IPS-18a (cell line): ENCODE measurements around the gene SH3PXD2A.

Experiments
- H3K27ac ChIP-seq: one replicate; pipeline ENCODE4 v1.5.1; 2013; ENCODE audit warnings: low read length
- H3K27me3 ChIP-seq: one replicate; pipeline ENCODE4 v1.6.1; 2013; ENCODE audit warnings: mild to moderate bottlenecking, low read length; ENCODE audit not compliant: control insufficient read depth, insufficient read depth
- H3K36me3 ChIP-seq: one replicate; pipeline ENCODE4 v1.6.1; 2013; ENCODE audit warnings: low read depth, low read length; ENCODE audit not compliant: control insufficient read depth
- H3K4me1 ChIP-seq: one replicate; pipeline ENCODE4 v1.6.1; 2013; ENCODE audit warnings: low read depth, low read length; ENCODE audit not compliant: control insufficient read depth
- H3K4me3 ChIP-seq: one replicate; pipeline ENCODE4 v1.5.1; 2013; ENCODE audit warnings: low read length
- H3K9ac ChIP-seq: one replicate; pipeline ENCODE4 v1.6.1; 2013; ENCODE audit warnings: mild to moderate bottlenecking, low read length, moderate library complexity
- H3K9me3 ChIP-seq: one replicate; pipeline ENCODE4 v1.6.1; 2013; ENCODE audit warnings: low read depth, low read length; ENCODE audit not compliant: control insufficient read depth

Gene SH3PXD2A

DNA sequence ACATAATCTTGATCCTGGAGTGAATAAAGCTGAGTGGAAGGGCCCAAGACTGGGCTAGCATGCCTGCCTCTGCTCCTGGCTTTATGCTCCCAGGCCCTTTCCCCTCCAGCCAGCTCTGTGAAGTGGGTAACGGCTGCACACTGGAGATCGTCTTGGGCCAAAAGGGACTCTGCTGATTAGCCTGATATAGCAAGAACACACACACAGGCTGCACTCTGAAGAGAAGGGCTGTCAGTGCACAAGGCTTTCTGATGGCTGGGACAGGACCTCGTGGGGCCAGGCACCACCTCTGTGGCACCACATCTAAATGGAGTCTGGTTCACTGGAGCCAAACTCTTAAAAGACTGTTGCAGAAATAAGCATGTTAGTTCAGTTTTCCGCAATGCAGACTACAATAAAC is 200.5 kb downstream of the SH3PXD2A start:
- Histone ChIP-seq H3K36me3 (no peaks in the 10 kb centered on the region), H3K9me3 (no peaks in the 10 kb centered on the region), H3K9ac (no peak overlapping the region), H3K4me1 (peaks cover 9% of the 10 kb centered on the region), H3K27ac (no peak overlapping the region), H3K4me3 (no peak overlapping the region), H3K27me3 (no peaks in the 10 kb centered on the region)

DNA sequence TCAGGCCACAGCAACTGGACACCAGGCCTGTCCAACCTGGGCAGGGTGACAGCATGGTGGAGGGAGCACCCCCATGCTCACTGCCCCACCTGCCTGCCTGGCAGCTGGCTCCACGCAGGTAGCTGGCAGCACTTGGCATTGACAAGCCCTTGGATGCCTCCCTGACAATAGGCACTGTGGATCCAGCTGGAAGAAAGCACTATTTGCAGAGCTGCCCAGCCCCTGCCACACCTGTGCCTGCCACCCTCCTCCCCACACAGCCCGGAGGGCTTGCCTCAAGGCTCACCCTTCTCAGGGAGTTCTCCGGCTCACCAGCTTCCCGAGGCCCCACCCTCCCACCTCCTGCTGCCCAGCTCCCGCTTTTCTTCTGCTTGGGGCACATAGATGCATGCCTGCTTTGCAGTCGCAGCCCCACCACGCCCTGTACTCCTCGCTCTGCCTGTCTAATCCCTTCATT is 201.8 kb downstream of the SH3PXD2A start:
- Histone ChIP-seq H3K4me1 (peaks cover 9% of the 10 kb centered on the region), H3K36me3 (no peaks in the 10 kb centered on the region), H3K9ac (no peak overlapping the region), H3K27me3 (no peaks in the 10 kb centered on the region), H3K9me3 (no peaks in the 10 kb centered on the region), H3K4me3 (no peak overlapping the region), H3K27ac (no peak overlapping the region)

DNA sequence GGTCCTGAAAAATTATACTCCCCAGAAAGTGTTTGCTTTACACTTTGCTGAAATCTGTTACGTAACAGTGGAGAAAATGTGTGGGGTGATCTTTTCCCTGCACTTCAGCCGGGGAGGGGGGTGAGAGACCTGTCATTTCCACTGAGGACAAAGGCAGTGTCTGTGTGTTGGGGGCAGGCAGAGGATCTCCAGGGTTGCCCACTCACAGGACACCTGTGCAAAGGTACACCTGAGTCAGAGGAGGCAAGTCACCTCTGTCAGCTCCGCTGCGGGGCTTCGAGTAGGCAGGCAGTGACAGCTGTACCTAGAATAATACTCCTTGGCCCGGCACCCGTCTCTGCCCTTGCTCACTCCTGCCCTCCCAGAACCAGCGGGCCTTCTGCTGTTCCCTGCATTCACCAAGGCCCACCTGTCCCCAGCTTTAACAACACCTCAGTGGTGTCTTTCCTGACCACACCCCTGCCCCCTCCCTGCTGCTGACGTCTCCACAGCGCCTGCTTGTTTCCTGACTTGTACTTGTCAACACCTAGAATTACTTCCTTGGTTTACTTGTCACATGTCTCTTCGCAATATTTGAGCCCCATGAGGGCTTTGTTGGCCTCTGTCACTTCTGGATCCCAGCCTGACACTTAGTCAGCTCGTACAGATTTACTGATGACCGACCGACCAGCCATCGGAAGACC is 202.6 kb downstream of the SH3PXD2A start:
- Histone ChIP-seq H3K4me1 (peaks cover 10% of the 10 kb centered on the region), H3K9me3 (no peaks in the 10 kb centered on the region), H3K27ac (no peak overlapping the region), H3K9ac (no peak overlapping the region), H3K4me3 (no peak overlapping the region), H3K36me3 (no peaks in the 10 kb centered on the region), H3K27me3 (no peaks in the 10 kb centered on the region)

DNA sequence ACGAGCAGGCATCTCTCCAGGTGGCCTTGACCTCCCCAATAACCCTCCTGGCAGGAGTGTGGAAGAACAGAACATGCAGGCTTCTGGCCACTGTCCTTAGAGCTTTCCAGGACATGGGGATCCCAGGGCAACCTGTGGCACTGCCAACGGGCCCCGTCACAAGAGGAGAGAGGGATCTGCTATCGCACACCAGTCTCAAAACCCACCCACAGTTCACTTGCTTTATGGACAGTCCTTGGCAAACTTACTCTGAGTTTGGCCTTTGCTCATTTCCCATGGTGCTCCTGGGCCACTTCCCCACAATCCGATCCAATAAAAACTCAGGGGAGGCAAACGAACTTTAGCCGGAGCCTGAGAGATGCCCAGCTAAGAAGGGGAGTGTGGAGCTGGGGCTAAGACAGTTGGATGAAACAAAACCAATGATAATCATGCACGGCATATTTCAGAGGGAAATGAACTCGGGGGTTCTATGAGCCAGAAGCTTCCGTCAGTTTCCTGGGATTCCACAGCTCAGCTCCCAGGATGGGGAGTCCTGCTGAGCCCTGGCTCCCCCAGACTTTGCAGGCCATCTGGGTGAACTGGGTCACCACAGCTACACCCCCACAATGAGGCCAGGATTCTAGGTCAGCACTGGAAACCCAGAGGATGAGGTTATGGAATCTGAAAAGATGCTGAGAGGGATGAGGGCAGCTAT is 203.4 kb downstream of the SH3PXD2A start:
- no peaks in the 10 kb centered on the region for H3K9me3 ChIP-seq
- no peak overlapping the region for H3K9ac ChIP-seq
- no peak overlapping the region for H3K27ac ChIP-seq
- no peak overlapping the region for H3K4me3 ChIP-seq
- H3K36me3 ChIP-seq, result no peaks in the 10 kb centered on the region
- H3K27me3 ChIP-seq, result no peaks in the 10 kb centered on the region
- H3K4me1 ChIP-seq, result peaks cover 10% of the 10 kb centered on the region

DNA sequence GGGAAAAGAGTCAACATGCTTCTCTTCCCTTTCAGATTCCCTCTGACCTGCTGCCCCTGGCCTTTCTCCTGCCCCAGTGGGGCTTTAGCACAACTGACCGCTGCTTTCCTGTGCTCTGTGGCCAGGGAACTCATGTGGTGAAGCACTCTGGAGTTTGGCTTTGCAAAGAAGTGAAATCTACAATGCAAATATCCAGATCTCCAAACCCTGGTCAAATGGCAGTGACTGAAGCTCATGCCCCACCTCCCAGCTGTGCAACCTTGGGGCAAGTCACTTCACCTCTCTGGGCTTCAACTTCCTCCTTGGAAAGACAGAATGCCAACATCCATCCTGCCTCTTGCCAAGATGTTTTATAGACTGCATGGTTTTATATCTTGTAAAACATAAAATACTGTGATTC is 204.0 kb downstream of the SH3PXD2A start:
- no peaks in the 10 kb centered on the region for H3K36me3 ChIP-seq
- H3K27ac ChIP-seq, result no peak overlapping the region
- H3K9me3 ChIP-seq, result no peaks in the 10 kb centered on the region
- no peaks in the 10 kb centered on the region for H3K27me3 ChIP-seq
- H3K4me1 ChIP-seq, result peaks cover 10% of the 10 kb centered on the region
- H3K4me3 ChIP-seq, result no peak overlapping the region
- no peak overlapping the region for H3K9ac ChIP-seq

DNA sequence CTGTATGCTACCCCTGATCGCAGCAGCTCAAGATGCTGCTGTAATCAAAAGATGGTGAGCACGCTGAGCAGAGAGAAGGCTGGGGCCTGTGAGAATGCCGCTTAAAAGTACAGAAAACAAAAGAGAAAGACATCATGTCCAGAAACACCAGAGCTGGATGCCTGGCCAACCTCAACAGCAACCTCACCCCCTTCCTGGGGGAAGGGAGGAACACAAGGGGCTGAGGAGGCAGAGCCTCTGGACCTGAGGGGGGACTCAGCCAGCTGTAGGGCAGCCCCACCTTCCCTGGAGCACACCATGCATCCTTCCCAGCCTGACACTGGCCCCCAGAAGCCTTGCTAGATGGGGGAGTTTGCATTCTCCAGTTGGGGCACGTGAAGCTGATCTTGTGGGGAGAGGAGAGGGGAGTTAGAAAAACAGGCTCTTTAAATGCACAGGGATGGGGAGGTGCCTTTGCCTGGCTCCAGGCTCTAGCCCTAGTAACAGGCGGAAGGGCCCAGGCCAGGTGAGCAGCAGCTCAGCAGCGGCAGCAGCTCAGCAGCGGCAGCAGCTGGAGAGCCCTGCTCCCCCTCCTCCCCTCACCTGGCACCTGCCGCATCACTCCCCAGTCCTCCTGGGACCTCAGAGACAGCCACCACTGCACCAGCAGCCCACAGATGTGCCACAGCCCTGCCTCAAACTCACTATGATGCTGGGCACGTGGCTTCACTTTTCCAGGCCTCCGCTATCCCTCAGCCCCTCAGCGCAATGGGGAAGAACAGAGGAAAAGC is 205.5 kb downstream of the SH3PXD2A start:
- Histone ChIP-seq H3K9me3 (no peaks in the 10 kb centered on the region), H3K27ac (no peak overlapping the region), H3K9ac (no peak overlapping the region), H3K4me1 (peaks cover 10% of the 10 kb centered on the region), H3K4me3 (no peak overlapping the region), H3K36me3 (no peaks in the 10 kb centered on the region), H3K27me3 (no peaks in the 10 kb centered on the region)

DNA sequence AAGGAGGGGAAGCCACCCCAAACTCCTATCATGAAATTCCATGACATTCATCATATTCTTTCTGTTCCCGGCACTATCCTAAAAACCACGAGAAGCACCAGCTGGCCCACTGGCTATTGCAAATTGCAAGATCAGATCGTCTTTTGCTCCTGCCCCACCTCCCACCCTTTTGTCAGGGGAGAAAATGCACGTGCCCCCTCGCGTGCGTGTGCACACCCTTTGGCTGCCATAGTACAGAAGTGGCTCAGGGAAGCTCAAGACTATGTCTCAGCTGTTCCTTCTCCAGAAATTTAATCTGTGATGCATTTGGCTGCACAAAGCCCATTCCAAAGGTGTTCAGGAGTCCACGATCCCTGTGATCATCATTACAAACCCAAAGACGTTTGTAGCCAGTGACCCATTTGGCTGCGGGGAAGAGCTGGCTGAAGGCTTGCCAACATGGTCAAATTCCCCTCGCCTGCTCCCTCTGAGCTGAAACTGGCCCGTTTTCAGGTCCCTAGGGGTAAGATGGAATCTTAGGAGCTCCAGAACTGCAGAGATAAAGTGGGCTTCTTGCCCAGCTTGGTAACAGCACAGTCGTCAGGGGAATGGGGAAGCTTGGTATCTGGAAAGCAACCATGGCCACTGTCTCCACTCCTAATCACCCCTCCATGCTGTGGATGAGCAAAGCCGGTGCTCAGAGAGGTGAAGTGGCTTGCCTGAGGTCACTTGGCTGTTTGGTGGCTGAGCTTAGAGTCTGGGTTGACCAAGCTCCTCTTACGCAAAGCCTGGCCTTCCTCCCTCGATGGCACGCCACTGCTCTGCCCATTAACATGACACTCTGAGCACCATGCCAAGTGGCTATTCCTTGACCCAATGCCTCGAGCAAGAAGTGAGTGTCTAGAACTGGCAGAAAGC is 206.5 kb downstream of the SH3PXD2A start:
- Histone ChIP-seq H3K27ac (no peak overlapping the region), H3K9me3 (no peaks in the 10 kb centered on the region)

DNA sequence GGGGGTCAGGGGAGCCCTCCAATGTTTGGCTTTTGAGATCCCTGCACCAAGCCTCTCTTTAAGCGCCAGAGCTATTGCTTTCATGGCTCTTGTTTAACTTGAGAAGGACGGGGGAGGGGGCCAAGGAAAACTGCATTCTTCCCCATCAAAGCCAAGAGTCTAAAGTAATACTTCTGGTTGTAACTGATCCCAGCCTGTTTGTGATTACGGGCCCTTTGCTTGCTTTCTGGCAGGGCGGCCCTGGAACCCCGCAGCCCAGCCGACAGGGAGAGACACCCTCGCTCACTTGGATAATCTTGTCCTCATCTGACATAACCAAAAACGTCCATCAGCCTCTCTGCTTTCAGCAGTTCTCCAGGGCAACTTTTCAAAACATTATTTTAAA is 207.1 kb downstream of the SH3PXD2A start:
- no peak overlapping the region for H3K4me3 ChIP-seq
- H3K27me3 ChIP-seq, result no peaks in the 10 kb centered on the region
- H3K9ac ChIP-seq, result no peak overlapping the region
- no peaks in the 10 kb centered on the region for H3K9me3 ChIP-seq
- no peak overlapping the region for H3K27ac ChIP-seq
- no peaks in the 10 kb centered on the region for H3K36me3 ChIP-seq
- H3K4me1 ChIP-seq, result peaks cover 10% of the 10 kb centered on the region

More for the DNA sequence above, 206.5 kb downstream of the SH3PXD2A start:
- no peak overlapping the region for H3K9ac ChIP-seq
- H3K36me3 ChIP-seq, result no peaks in the 10 kb centered on the region
- H3K4me1 ChIP-seq, result peaks cover 10% of the 10 kb centered on the region
- no peaks in the 10 kb centered on the region for H3K27me3 ChIP-seq
- no peak overlapping the region for H3K4me3 ChIP-seq

DNA sequence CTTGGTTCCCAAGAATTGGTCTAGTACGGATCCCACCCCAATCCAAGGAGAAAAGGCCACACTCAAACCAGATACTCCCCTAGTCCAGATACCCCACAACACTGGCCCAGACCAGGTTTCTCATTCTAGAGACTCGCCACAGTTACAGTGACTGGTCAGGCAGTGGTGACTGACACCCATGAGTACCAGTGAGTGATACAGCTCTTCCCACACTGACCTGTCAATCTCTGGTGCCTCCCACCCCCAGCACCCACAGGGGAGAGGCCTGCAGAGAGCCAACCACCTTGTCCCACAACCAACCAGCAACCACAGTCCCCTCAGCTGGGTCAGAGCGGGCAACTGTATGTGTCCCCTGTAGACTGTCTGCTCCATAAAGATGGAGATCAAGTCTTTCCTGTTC is 209.1 kb downstream of the SH3PXD2A start:
- H3K36me3 ChIP-seq, result no peaks in the 10 kb centered on the region
- peaks cover 10% of the 10 kb centered on the region for H3K4me1 ChIP-seq
- no peak overlapping the region for H3K9ac ChIP-seq
- H3K9me3 ChIP-seq, result no peaks in the 10 kb centered on the region
- H3K27ac ChIP-seq, result no peak overlapping the region
- H3K4me3 ChIP-seq, result no peak overlapping the region
- H3K27me3 ChIP-seq, result no peaks in the 10 kb centered on the region

DNA sequence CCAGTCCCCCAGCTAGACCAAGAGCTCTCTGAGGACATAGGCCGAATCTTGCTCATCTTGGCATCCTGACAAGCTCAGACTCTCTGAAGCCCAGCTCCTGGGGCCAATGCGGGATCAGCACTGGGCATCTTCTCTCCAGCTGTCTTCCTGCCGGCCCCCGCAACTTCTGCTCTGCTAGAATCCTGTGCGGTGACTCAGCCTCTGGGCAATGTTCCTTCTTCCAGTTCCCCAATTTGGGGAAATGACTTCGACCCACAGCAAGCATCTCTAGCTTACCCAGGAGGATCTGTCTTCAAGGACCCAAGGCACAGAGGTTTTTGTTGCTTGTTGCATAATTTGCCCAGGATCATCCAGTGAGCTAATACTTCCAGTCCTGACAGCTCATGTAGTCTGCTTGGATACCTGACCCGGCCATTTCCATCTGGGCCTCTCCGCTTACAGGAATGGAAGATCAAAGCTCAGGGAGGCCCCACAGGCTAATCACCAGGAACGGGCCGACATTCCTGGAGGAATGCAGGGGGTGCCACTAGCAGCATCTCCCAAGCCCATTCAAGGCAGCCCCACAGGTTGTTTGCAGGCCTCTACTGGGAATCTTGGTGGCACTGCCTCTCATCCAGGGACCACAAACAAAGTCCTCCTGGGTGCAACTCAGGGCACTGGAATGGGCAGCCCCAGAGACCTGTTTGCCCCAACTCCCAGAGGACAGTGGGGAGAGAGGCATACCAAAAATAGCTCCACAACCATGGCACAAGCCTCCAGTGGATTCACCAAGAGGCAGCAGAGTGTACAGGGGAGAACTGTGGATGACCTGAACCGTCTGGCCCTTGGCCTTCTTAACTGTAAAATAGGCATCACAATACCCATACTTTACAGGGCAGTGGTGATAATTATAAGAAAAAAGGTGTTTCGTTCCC is 210.0 kb downstream of the SH3PXD2A start:
- no peaks in the 10 kb centered on the region for H3K9me3 ChIP-seq
- H3K36me3 ChIP-seq, result no peaks in the 10 kb centered on the region
- H3K27me3 ChIP-seq, result no peaks in the 10 kb centered on the region
- H3K4me3 ChIP-seq, result no peak overlapping the region
- H3K27ac ChIP-seq, result no peak overlapping the region
- H3K9ac ChIP-seq, result no peak overlapping the region
- peaks cover 4% of the 10 kb centered on the region for H3K4me1 ChIP-seq
